Naive thymus-derived CD4-positive, alpha-beta T cell (primary cell): ENCODE results near the gene CHCHD10. TPM values are rescaled to one million over a fixed set of nuclear protein-coding genes. Genes with fewer than 3 reads are reported as not detected.

Experiments used
- ATAC-seq: fragments of 150-1000 bp; cut with Tn5 transposase; 2 replicates; pipeline ENCODE4 v1.10.0; 2021; ENCODE audit warnings: mild to moderate bottlenecking, moderate library complexity
- CTCF ChIA-PET: fragments of 350-600 bp; sonication (Branson Sonifier 250); formaldehyde crosslinking; loops from one replicate; lab custom pipeline; 2021; ENCODE audit warnings: antibody characterized with exemption; lab: Charles Lee
- POLR2A ChIA-PET: fragments of 350-600 bp; sonication (Branson Sonifier 250); formaldehyde crosslinking; loops from one replicate; lab custom pipeline; 2021; ENCODE audit warnings: antibody characterized with exemption, inconsistent platforms; lab: Charles Lee
- DNase-seq, 9 donors: peaks; one replicate each; pipeline versions ENCODE4 v3.0.0 to v3.0.0-alpha.2; 2020 to 2022; ENCODE audit warnings: mixed read lengths in 1 of 9
- H3K27ac ChIP-seq: one replicate; pipeline ENCODE4 v1.7.0; 2013; ENCODE audit warnings: mild to moderate bottlenecking, low read depth, low read length, moderate library complexity
- H3K27me3 ChIP-seq, 2 donors: one replicate each; pipeline ENCODE4 v1.7.0; 2013; ENCODE audit warnings: low read length in 2 of 2, mild to moderate bottlenecking in 2 of 2, moderate library complexity in 2 of 2; ENCODE audit not compliant: control insufficient read depth in 2 of 2, insufficient read depth in 2 of 2
- H3K36me3 ChIP-seq, 3 experiments: 1 replicate in 2 of 3; 2 replicates in 1 of 3; pipeline ENCODE4 v1.7.0; 2013; ENCODE audit warnings: low read length in 3 of 3, mild to moderate bottlenecking in 3 of 3, moderate library complexity in 1 of 3; ENCODE audit not compliant: insufficient read depth in 3 of 3, control insufficient read depth in 2 of 3
- H3K4me1 ChIP-seq, 2 donors: one replicate each; pipeline ENCODE4 v1.7.0; 2013; ENCODE audit warnings: low read length in 2 of 2, mild to moderate bottlenecking in 2 of 2, moderate library complexity in 1 of 2; ENCODE audit not compliant: control insufficient read depth in 2 of 2, insufficient read depth in 2 of 2
- H3K4me3 ChIP-seq: 2 replicates; pipeline ENCODE4 v1.7.0; 2013; ENCODE audit warnings: mild to moderate bottlenecking, low read length
- H3K9me3 ChIP-seq, 3 experiments: 1 replicate in 2 of 3; 2 replicates in 1 of 3; pipeline ENCODE4 v1.7.0; 2013; ENCODE audit warnings: low read length in 3 of 3; ENCODE audit not compliant: control insufficient read depth in 2 of 3
- H3K27ac Mint-ChIP-seq, 9 donors: one replicate each; pipeline ENCODE4 v1.8.0; 2020 to 2022; ENCODE audit warnings: mixed read lengths in 9 of 9, mild to moderate bottlenecking in 8 of 9, moderate library complexity in 5 of 9, inconsistent platforms in 2 of 9
- H3K27me3 Mint-ChIP-seq, 5 donors: one replicate each; pipeline ENCODE4 v1.8.0; 2021 to 2022; ENCODE audit warnings: mixed read lengths in 5 of 5, mild to moderate bottlenecking in 1 of 5
- H3K36me3 Mint-ChIP-seq, 5 donors: one replicate each; pipeline ENCODE4 v1.8.0; 2020 to 2022; ENCODE audit warnings: mixed read lengths in 5 of 5, mild to moderate bottlenecking in 3 of 5, inconsistent platforms in 1 of 5
- H3K4me1 Mint-ChIP-seq, 7 donors: one replicate each; pipeline ENCODE4 v1.8.0; 2020 to 2022; ENCODE audit warnings: mixed read lengths in 7 of 7, mild to moderate bottlenecking in 3 of 7, inconsistent platforms in 1 of 7
- H3K4me3 Mint-ChIP-seq, 10 donors: one replicate each; pipeline ENCODE4 v1.8.0; 2020 to 2022; ENCODE audit warnings: mild to moderate bottlenecking in 10 of 10, mixed read lengths in 10 of 10, moderate library complexity in 6 of 10, inconsistent platforms in 2 of 10
- H3K9me3 Mint-ChIP-seq, 11 donors: one replicate each; pipeline ENCODE4 v1.8.0; 2020 to 2022; ENCODE audit warnings: mixed read lengths in 11 of 11, mild to moderate bottlenecking in 4 of 11, inconsistent platforms in 1 of 11, moderate library complexity in 1 of 11
- intact Hi-C, 2 donors: fragments of 100-400 bp; cut with micrococcal nuclease; formaldehyde crosslinking; loops; one replicate each; pipeline ENCODE4 v1.15.1; 2023
- polyA plus RNA-seq, 2 donors: library from polyadenylated mRNA; unstranded; fragments of 300-500 nt; fragmentation: Illumina TruSeq; gene quantifications; one replicate each; pipeline ENCODE4 v1.2.3, GENCODE V29; 2021
- total RNA-seq, 6 experiments: library from RNA in 5 of 6; stranded (reverse) in 5 of 6; gene quantifications; 1 replicate in 5 of 6; 2 replicates in 1 of 6; pipeline ENCODE4 v1.2.3 and lab custom pipeline; 2021 to 2026

Gene CHCHD10
- total and polyA plus RNA-seq, 7 experiments from 2014 or later: 25.6 to 56.1 (median 42.2) TPM

- Mint-ChIP-seq H3K4me3 (no peak overlapping the region), H3K9me3 (no peaks in the 10 kb centered on the region), H3K27ac (no peak overlapping the region), H3K4me1 (peaks cover 9 to 19% (median 13%) of the 10 kb centered on the region in 7 donors), H3K27me3 (no peaks in the 10 kb centered on the region), H3K36me3 (peaks cover 16 to 55% (median 24%) of the 10 kb centered on the region in 5 donors)
- H3K4me1 ChIP-seq: no peaks in the 10 kb centered on the region
- no peaks in the 10 kb centered on the region for H3K27me3 ChIP-seq
- intact Hi-C loops: no loop called here
- H3K27ac ChIP-seq: no peak overlapping the region
- no peak overlapping the region for H3K4me3 ChIP-seq
- POLR2A ChIA-PET: no interaction called here
- no peaks in the 10 kb centered on the region for H3K9me3 ChIP-seq
- CTCF ChIA-PET: no interaction called here
- no peak for ATAC-seq
- H3K36me3 ChIP-seq: peaks cover 0 to 79% (median 23%) of the 10 kb centered on the region in 3 experiments
- no peak for DNase-seq
These were observed 28.7 kb upstream of the CHCHD10 start for GRCh38 chr22:23796461-23796860.

GRCh38 chr22:23793326-23793725 lies 25.6 kb upstream of the CHCHD10 start:
- no peaks in the 10 kb centered on the region for H3K27me3 Mint-ChIP-seq
- no peaks in the 10 kb centered on the region for H3K27me3 ChIP-seq
- no peaks in the 10 kb centered on the region for H3K9me3 Mint-ChIP-seq
- ATAC-seq (no peak), DNase-seq (no peak)
- CTCF ChIA-PET: interaction anchor here (0.7 kb wide), 1 partner anchor 178 kb away, joined by 3 read pairs; no protein-coding TSS in a partner anchor
- POLR2A ChIA-PET: interaction anchor here (1.0 kb wide), 1 partner anchor 16 kb away, joined by 3 read pairs; no protein-coding TSS in a partner anchor
- no peak overlapping the region for H3K27ac ChIP-seq
- H3K9me3 ChIP-seq: no peaks in the 10 kb centered on the region
- no peaks in the 10 kb centered on the region for H3K4me1 ChIP-seq
- H3K4me1 Mint-ChIP-seq: peaks cover 16 to 37% (median 30%) of the 10 kb centered on the region in 7 donors
- H3K4me3 Mint-ChIP-seq: no peak overlapping the region
- H3K36me3 ChIP-seq: peaks cover 0 to 67% (median 11%) of the 10 kb centered on the region in 3 experiments
- peak overlapping the region in 1 of 9 donors; percentile 17 for H3K27ac Mint-ChIP-seq
- H3K36me3 Mint-ChIP-seq: peaks cover 5 to 38% (median 14%) of the 10 kb centered on the region in 5 donors
- H3K4me3 ChIP-seq: no peak overlapping the region
- intact Hi-C loops: no loop called here

- Mint-ChIP-seq H3K27ac (peak overlapping the region in 4 of 9 donors; percentile 25 to 62 (median 42)), H3K4me1 (peaks cover 16 to 47% (median 39%) of the 10 kb centered on the region in 7 donors), H3K4me3 (peak overlapping the region in 1 of 10 donors; percentile 25), H3K36me3 (peaks cover 5 to 32% (median 13%) of the 10 kb centered on the region in 5 donors), H3K9me3 (no peaks in the 10 kb centered on the region), H3K27me3 (no peaks in the 10 kb centered on the region)
- peaks cover 0 to 59% (median 11%) of the 10 kb centered on the region in 3 experiments for H3K36me3 ChIP-seq
- peaks cover 6% of the 10 kb centered on the region in 2 donors for H3K4me1 ChIP-seq
- H3K9me3 ChIP-seq: no peaks in the 10 kb centered on the region
- CTCF ChIA-PET: no interaction called here
- no peaks in the 10 kb centered on the region for H3K27me3 ChIP-seq
- DNase-seq: no peak
- intact Hi-C loops: no loop called here
- ATAC-seq: no peak
- POLR2A ChIA-PET: interaction anchor here (0.6 to 1.0 kb wide), 2 partner anchors 14 to 154 kb away, joined by 3 read pairs; no protein-coding TSS in a partner anchor
- no peak overlapping the region for H3K27ac ChIP-seq
- H3K4me3 ChIP-seq: no peak overlapping the region
These were observed 24.2 kb upstream of the CHCHD10 start for GRCh38 chr22:23791738-23792645.

GRCh38 chr22:23790819-23791737 lies 23.3 kb upstream of the CHCHD10 start:
- Mint-ChIP-seq H3K27ac (no peak overlapping the region), H3K27me3 (no peaks in the 10 kb centered on the region), H3K36me3 (peaks cover 4 to 25% (median 9%) of the 10 kb centered on the region in 5 donors), H3K4me1 (peaks cover 16 to 55% (median 46%) of the 10 kb centered on the region in 7 donors), H3K9me3 (no peaks in the 10 kb centered on the region), H3K4me3 (no peak overlapping the region)
- no peaks in the 10 kb centered on the region for H3K27me3 ChIP-seq
- no peaks in the 10 kb centered on the region for H3K9me3 ChIP-seq
- peaks cover 11 to 12% of the 10 kb centered on the region in 2 donors for H3K4me1 ChIP-seq
- ChIA-PET CTCF (no interaction called here), POLR2A (interaction anchor here (0.6 kb wide), 1 partner anchor 153 kb away, joined by 3 read pairs; no protein-coding TSS in a partner anchor)
- no peak overlapping the region for H3K4me3 ChIP-seq
- ATAC-seq (no peak), DNase-seq (no peak)
- H3K36me3 ChIP-seq: peaks cover 0 to 52% (median 7%) of the 10 kb centered on the region in 3 experiments
- intact Hi-C loops: no loop called here
- no peak overlapping the region for H3K27ac ChIP-seq

GRCh38 chr22:23789638-23790037 lies 21.9 kb upstream of the CHCHD10 start:
- peak overlapping the region in 9 of 10 donors; percentile 8 to 94 (median 43) for H3K4me3 Mint-ChIP-seq
- H3K4me1 Mint-ChIP-seq: peaks cover 16 to 60% (median 50%) of the 10 kb centered on the region in 7 donors
- ChIA-PET POLR2A (interaction anchor here (0.6 to 6.4 kb wide), 3 partner anchors 19 to 68 kb away, joined by 3 to 62 read pairs (median 4); partner anchors contain the start of genes CHCHD10, MMP11 and SLC2A11), CTCF (interaction anchor here (0.6 to 1.5 kb wide), 2 partner anchors 105 to 213 kb away, joined by 3 read pairs; partner anchors contain the start of gene MIF)
- peak overlapping the region in 6 of 9 donors; percentile 6 to 44 (median 32) for H3K27ac Mint-ChIP-seq
- H3K9me3 ChIP-seq: no peaks in the 10 kb centered on the region
- no peak overlapping the region for H3K4me3 ChIP-seq
- intact Hi-C loops: loop anchor here in 1 of 2 donors (5.0 kb wide), 1 partner anchor 68 kb away; the partner anchor contains the start of gene SLC2A11
- H3K27me3 ChIP-seq: no peaks in the 10 kb centered on the region
- ATAC-seq: no peak
- H3K36me3 ChIP-seq: peaks cover 0 to 40% (median 0%) of the 10 kb centered on the region in 3 experiments
- H3K27me3 Mint-ChIP-seq: no peaks in the 10 kb centered on the region
- no peak for DNase-seq
- peaks cover 11 to 13% of the 10 kb centered on the region in 2 donors for H3K4me1 ChIP-seq
- H3K27ac ChIP-seq: no peak overlapping the region
- H3K9me3 Mint-ChIP-seq: no peaks in the 10 kb centered on the region
- H3K36me3 Mint-ChIP-seq: peaks cover 3 to 22% (median 7%) of the 10 kb centered on the region in 5 donors
